DMS114 treated with DMSO at 0.1 percent for 48 hours (cell line): ENCODE results near the gene DDX27.
"Not testable (repeated sequence)": the region's sequence is repeated elsewhere in the genome, so short reads cannot be mapped to it uniquely, and the experiment has no call there.

Source experiments
- DNase-seq: peaks from one replicate; lab custom pipeline; 2025; ENCODE audit not compliant: unreplicated experiment; lab: John Stamatoyannopoulos, UW

The DDX27 gene

GRCh38 chr20:49203746-49204145, 15.5 kb upstream of the DDX27 start:
- no peak for DNase-seq

GRCh38 chr20:49207076-49207475, 12.1 kb upstream of the DDX27 start:
- no peak for DNase-seq

- DNase-seq, result no peak
Observed at GRCh38 chr20:49210101-49210756, 9.0 kb upstream of the DDX27 start.

- DNase-seq, result no peak
Observed at GRCh38 chr20:49210757-49211110, 8.5 kb upstream of the DDX27 start.

- no peak for DNase-seq
Observed at GRCh38 chr20:49214571-49214970, 4.6 kb upstream of the DDX27 start.

GRCh38 chr20:49215232-49215631, 4.0 kb upstream of the DDX27 start:
- no peak for DNase-seq

- DNase-seq, result peak; percentile 94
Observed at GRCh38 chr20:49216991-49217578, 2.1 kb upstream of the DDX27 start.

- not testable (repeated sequence) for DNase-seq
Observed at GRCh38 chr20:49218739-49219090, 501 bp upstream of the DDX27 start.

- no peak for DNase-seq
Observed at GRCh38 chr20:49219924-49220831, 962 bp downstream of the DDX27 start.

- DNase-seq, result no peak
Observed at GRCh38 chr20:49225896-49226295, 6.7 kb downstream of the DDX27 start.

- DNase-seq, result no peak
Observed at GRCh38 chr20:49228676-49229075, 9.5 kb downstream of the DDX27 start.

GRCh38 chr20:49229381-49229780, 10.2 kb downstream of the DDX27 start:
- no peak for DNase-seq

- no peak for DNase-seq
Observed at GRCh38 chr20:49230021-49230420, 10.8 kb downstream of the DDX27 start.

GRCh38 chr20:49230561-49231133, 11.4 kb downstream of the DDX27 start:
- DNase-seq, result no peak

- DNase-seq, result no peak
Observed at GRCh38 chr20:49231471-49231870, 12.3 kb downstream of the DDX27 start.

GRCh38 chr20:49233226-49233625, 14.0 kb downstream of the DDX27 start:
- DNase-seq, result no peak

- DNase-seq, result no peak
Observed at GRCh38 chr20:49234831-49235230, 15.6 kb downstream of the DDX27 start.

GRCh38 chr20:49236301-49236700, 17.1 kb downstream of the DDX27 start:
- no peak for DNase-seq

- DNase-seq, result no peak
Observed at GRCh38 chr20:49237531-49237930, 18.3 kb downstream of the DDX27 start.

- peak; percentile 74 for DNase-seq
Observed at GRCh38 chr20:49245921-49246740, 26.9 kb downstream of the DDX27 start.

GRCh38 chr20:49247169-49247723, 28.0 kb downstream of the DDX27 start:
- DNase-seq, result no peak
